ENCODE measurements around the gene CD247. TPM values are rescaled to one million over a fixed set of nuclear protein-coding genes. Genes with fewer than 3 reads are reported as not detected.

Gene CD247
- polyA plus RNA-seq, 4 donors = 0.37 to 0.87 (median 0.66) TPM

DNA sequence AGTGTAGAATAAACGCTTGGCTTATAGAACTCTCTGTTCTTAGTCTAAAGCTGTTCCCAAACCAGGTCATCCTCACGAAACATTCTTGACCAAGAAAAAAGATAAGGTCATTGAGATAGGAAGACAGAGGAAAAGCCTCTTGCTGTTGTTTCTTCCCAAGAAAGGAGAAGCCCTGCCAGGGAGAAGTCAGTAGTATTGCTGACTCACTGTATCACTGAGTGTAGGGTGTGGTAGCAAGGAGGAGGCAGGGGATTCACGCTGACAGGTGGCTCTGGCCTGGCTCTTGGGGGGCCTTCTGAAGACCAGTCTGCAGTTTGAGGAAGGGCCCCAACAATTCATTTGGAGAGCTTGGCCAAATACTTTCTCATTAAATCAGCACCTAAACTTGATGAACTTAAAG is 97.8 kb downstream of the CD247 start:
- no peak for DNase-seq (ENCODE audit: low read depth in 4 of 4, low spot score in 3 of 4)

DNA sequence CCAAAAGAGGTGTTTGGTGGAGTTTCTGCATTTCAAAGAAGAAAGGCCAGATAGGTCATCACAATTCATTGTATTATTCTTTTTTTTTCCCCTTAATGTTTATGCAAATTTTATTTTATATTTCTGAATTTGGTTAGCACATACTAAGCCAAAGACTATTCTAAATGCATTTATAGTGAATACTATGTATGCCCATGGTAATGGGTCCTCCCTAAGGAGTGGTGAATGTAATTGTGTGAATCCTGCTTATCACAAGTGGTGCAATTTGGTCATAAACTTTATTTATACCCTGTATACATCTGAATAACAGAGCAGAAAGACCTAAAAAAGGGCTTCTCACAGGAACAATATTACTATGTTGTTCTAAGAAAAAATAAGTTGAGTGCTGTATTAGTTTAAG is 99.1 kb downstream of the CD247 start:
- DNase-seq (ENCODE audit: low read depth in 4 of 4, low spot score in 3 of 4) = no peak

DNA sequence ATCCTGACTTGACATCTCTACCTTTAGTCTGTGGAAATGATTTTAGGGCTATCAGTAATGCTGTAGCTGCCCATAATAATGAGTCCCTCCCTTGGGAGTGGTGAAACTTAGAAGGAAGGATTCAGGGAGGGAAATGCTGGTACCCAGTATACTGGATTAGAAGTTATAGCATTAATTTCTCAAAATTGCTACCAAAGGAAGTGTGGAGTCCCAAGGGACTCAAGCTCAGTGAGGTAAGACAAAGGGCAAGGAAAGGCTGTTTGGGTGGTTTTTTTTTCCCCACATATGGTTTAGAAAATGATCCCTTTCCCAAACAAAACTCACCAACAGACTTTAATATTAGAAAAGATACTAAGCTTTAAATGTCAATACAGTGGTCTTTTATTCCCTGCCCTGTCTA is 99.9 kb downstream of the CD247 start:
- DNase-seq (ENCODE audit: low read depth in 4 of 4, low spot score in 3 of 4) = no peak

- no peak for DNase-seq (ENCODE audit: low read depth in 4 of 4, low spot score in 3 of 4)
Observed at GRCh38 chr1:167416506-167416905, 101.8 kb downstream of the CD247 start.

DNA sequence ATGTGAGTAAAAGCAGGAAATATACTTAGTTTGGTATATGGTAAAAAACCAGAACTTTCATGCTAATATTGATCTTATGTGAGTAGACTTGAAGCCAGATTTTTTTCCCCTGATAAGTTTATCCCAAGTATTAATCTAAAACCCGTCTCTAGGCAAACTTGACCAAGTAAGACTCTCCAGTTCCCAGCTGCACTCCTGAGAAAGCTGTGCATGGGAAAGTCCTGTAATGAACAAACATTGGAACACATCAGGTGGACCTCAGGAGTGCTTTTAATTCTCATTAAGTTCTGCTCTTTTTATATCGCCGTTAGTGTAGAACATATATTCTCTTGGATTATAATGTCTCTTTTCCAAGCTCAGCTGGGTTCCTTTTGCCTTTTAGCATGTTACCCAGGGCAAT is 105.0 kb downstream of the CD247 start:
- DNase-seq (ENCODE audit: low read depth in 4 of 4, low spot score in 3 of 4) = no peak

DNA sequence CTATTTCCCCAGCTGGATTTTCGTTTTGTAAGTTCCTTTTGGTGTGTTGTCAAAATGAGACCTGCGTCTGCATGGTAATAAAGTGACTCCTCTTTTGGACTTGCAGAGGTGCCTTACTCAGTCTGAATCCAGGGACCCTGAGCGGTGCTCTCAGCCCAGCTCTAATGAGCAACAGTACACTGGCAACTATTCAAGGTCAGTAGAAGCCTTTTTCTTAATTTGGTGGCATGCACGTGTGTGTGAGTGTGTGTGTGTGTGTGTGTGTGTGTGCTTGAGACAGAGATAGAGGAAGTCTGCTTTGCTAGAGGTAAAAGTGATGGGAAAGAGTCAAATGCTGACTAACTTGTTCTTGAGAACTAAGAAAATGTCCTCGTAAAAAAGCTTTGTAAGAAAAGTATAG is 105.4 kb downstream of the CD247 start:
- DNase-seq (ENCODE audit: low read depth in 4 of 4, low spot score in 3 of 4) = no peak

GRCh38 chr1:167412072-167412471 is 106.3 kb downstream of the CD247 start:
- no peak for DNase-seq (ENCODE audit: low read depth in 4 of 4, low spot score in 3 of 4)

DNA sequence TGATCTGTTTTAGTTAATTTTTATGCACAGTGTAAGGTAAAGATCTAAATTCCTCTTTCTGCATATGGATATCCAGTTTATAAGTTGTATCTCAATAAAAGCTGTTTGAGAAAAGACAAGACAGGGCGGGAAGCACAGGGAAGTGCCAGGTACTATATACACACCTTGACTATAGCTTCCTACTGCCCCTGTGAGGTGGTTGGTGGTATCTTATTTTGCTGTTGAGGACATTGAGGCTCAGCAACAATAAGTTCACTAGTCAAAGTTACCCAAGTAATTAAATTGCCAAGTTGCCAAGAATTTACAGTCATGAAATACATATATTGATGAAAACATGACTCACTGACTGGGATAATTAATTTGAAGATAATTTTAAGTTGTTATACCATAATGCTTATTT is 109.1 kb downstream of the CD247 start:
- DNase-seq (ENCODE audit: low read depth in 4 of 4, low spot score in 3 of 4) = no peak

- no peak for DNase-seq (ENCODE audit: low read depth in 4 of 4, low spot score in 3 of 4)
Observed at GRCh38 chr1:167408355-167408754, 110.0 kb downstream of the CD247 start.

GRCh38 chr1:167404908-167405307 is 113.4 kb downstream of the CD247 start:
- no peak for DNase-seq (ENCODE audit: low read depth in 4 of 4, low spot score in 3 of 4)

DNA sequence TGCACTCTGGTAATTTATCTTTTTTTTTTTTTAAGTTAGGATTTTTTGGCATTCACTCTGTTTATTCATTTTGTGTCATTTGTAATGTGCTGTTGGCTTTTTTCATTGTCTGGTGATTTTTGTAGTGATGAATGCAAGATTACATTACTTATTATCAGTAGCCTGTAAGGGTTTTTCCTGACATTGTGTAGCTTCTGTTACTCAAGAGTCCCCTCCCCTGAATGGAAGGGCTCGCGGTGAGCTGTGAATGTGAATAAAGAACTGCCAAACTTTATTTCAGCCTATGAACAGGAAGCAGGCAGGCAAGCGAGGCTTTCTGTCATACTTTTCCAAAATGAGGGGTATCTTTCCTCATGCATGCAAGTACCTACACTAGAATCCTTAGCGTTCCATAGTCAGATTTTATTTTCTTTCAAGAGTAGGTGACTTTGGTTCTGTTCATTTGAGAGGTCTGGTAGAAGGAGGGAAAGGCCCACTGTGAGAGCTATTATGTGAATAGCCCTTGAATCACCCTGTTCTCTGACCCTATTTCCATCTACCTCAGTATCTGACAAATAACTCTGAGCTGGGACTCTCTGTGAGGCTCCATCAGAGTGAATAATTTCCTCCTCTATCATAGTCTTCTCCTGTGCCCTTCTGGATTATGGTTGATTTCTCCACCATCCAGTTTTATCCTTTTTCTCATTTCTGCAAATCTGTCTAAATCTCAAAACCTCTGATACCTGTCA is 114.0 kb downstream of the CD247 start:
- no peak for DNase-seq (ENCODE audit: low read depth in 4 of 4, low spot score in 3 of 4)

GRCh38 chr1:167401260-167401873 is 117.0 kb downstream of the CD247 start:
- DNase-seq (ENCODE audit: low read depth in 4 of 4, low spot score in 3 of 4) = peak in 3 of 4 donors; percentile 8 to 19 (median 14)

DNA sequence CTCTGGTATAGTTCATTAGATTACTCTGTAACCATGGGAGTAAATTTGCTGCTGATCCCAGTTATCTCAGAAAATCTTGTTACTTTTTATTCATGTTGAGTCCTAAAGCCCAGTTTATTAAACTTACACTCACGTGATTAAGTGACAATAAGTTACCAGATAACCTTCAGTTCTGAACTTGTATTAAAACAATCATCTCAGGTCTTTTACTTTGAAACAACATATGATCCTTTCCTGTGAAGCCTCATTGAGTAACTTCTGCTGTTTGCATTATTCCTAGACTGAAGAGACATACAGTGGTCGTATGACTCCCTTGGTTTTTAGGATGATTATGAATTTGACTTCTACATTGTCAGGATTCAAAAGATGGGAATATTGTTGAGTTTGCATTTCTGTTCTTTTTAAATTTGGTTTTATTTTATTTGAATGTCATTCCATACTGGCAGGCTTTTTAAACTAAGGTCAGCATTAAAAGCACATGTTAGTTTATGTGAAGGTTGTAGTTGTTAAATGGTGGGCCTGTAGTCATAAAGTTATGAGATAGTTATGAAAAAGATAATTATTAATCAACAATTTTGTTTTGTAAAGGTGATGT is 117.9 kb downstream of the CD247 start:
- no peak for DNase-seq (ENCODE audit: low read depth in 4 of 4, low spot score in 3 of 4)

- DNase-seq (ENCODE audit: low read depth in 4 of 4, low spot score in 3 of 4) = no peak
Observed at GRCh38 chr1:167392200-167392696, 126.1 kb downstream of the CD247 start.

- no peak for DNase-seq (ENCODE audit: low read depth in 4 of 4, low spot score in 3 of 4)
Observed at GRCh38 chr1:167388976-167389375, 129.4 kb downstream of the CD247 start.

DNA sequence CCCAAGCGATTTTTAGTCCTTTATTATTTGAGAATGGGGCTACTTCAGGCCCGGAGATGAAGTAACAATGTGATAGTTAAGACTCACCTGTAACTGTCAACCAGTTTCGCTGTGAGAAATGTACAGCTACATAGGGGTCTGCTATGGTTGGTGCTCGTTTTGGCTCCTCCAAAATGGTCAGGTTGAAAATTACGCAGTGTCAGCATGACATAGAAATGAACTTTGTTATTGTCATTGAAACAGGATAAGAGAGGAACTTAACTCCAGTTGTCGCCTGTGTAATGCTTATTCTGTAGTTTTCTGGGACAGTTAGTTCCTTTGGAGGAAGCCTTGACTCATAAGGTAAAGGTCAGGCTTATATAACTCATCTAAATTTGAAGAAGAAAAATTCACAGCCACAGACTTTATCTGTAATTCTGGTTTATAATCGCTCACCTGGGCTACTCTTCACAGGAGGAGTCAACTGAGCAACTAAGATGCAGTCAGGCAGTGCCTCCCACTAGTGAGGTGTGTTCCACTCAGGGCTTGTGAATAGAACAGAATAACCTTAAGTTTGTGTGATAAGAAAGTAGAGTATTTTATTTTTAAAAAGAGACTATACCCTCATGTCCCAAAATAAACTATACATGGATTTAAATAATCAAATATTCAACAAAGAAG is 130.9 kb downstream of the CD247 start:
- no peak for DNase-seq (ENCODE audit: low read depth in 4 of 4, low spot score in 3 of 4)

Other genes starting within 250 kb of the CD247 start
- gene CREG1, start 35.2 kb upstream of the CD247 start, polyA plus RNA-seq (ENCODE audit: insufficient read length in 4 of 4) = 100 to 1,000 TPM in 3 of 4 donors, 10 to 100 TPM in 1; 86.3 to 143 (median 121) TPM
- 10 to 100 TPM in 3 of 4 donors, 1 to 10 TPM in 1; 8.4 to 14.1 (median 12.9) TPM for gene RCSD1, start 111.7 kb upstream of the CD247 start, polyA plus RNA-seq (ENCODE audit: insufficient read length in 4 of 4)
- 100 to 1,000 TPM; 111 to 194 (median 147) TPM for gene MPZL1, start 203.5 kb upstream of the CD247 start, polyA plus RNA-seq (ENCODE audit: insufficient read length in 4 of 4)